PFSK-1 (cell line): ENCODE data around the gene USP46.

Source experiments
- FOXP2 ChIP-seq: optimal IDR thresholded peaks from 2 replicates; pipeline ENCODE3; 2011; ENCODE audit warnings: borderline replicate concordance, control low read depth, inconsistent platforms; ENCODE audit not compliant: insufficient read depth; ENCODE audit errors: extremely low read length, extremely low read depth
- POLR2AphosphoS5 ChIP-seq: IDR thresholded peaks from 2 replicates; pipeline ENCODE4 v1.6.1; 2012; ENCODE audit warnings: low read depth, mild to moderate bottlenecking, control low read depth, low read length, moderate library complexity
- SIN3A ChIP-seq: IDR thresholded peaks from 2 replicates; pipeline ENCODE4 v1.6.1; 2012; ENCODE audit warnings: mild to moderate bottlenecking, low read length, moderate library complexity, borderline replicate concordance; ENCODE audit not compliant: insufficient read depth
- TAF1 ChIP-seq: IDR thresholded peaks from 2 replicates; pipeline ENCODE4 v1.6.1; 2012; ENCODE audit warnings: low read length, control low read depth, borderline replicate concordance; ENCODE audit not compliant: insufficient read depth
- TF ChIP-seq, protein P1 (sequence below), 2 experiments: IDR thresholded peaks; 2 replicates each; pipeline versions ENCODE4 v1.6.1 to v1.8.0; 2011 to 2012; ENCODE audit warnings: low read depth in 2 of 2, low read length in 2 of 2, control low read depth in 1 of 2, inconsistent platforms in 1 of 2, mild to moderate bottlenecking in 1 of 2, moderate library complexity in 1 of 2; ENCODE audit not compliant: insufficient read depth in 1 of 2

Gene USP46

DNA sequence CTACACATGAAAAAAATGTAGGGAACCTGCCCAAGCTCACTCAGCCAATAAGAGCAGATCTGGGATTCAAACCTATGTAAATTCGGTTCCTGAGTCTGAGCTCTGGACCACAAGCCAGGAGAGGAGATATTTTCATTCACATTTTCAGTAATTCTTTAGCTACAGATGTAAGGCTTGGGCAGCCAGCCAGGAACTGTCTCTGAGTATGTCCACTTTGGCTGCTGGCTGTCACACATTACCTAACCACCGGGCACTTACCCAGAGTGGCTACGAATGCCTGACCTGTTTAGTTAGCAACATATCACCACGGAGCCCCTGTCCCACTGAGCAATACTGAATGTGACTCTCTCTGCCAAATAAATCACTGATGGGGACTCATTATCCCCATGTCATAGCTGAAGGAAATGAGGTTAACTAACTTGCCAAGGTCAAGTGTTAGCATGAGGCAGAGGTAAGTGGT lies 15.3 kb downstream of the USP46 start:
- TF ChIP-seq TAF1 = no peak
- TF ChIP-seq POLR2AphosphoS5 = no peak
- no peak for TF ChIP-seq FOXP2
- TF ChIP-seq, protein P1, sequence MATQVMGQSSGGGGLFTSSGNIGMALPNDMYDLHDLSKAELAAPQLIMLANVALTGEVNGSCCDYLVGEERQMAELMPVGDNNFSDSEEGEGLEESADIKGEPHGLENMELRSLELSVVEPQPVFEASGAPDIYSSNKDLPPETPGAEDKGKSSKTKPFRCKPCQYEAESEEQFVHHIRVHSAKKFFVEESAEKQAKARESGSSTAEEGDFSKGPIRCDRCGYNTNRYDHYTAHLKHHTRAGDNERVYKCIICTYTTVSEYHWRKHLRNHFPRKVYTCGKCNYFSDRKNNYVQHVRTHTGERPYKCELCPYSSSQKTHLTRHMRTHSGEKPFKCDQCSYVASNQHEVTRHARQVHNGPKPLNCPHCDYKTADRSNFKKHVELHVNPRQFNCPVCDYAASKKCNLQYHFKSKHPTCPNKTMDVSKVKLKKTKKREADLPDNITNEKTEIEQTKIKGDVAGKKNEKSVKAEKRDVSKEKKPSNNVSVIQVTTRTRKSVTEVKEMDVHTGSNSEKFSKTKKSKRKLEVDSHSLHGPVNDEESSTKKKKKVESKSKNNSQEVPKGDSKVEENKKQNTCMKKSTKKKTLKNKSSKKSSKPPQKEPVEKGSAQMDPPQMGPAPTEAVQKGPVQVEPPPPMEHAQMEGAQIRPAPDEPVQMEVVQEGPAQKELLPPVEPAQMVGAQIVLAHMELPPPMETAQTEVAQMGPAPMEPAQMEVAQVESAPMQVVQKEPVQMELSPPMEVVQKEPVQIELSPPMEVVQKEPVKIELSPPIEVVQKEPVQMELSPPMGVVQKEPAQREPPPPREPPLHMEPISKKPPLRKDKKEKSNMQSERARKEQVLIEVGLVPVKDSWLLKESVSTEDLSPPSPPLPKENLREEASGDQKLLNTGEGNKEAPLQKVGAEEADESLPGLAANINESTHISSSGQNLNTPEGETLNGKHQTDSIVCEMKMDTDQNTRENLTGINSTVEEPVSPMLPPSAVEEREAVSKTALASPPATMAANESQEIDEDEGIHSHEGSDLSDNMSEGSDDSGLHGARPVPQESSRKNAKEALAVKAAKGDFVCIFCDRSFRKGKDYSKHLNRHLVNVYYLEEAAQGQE (IDR thresholded peaks at IDR 0.05; ENCODE audit: insufficient read depth in 1 of 2, low read depth in 2 of 2, low read length in 2 of 2) = no peak
- no peak for TF ChIP-seq SIN3A

- TF ChIP-seq SIN3A (no peak), POLR2AphosphoS5 (no peak), FOXP2 (no peak), TAF1 (no peak)
- TF ChIP-seq, protein P1 (IDR thresholded peaks at IDR 0.05; ENCODE audit: insufficient read depth in 1 of 2, low read depth in 2 of 2, low read length in 2 of 2) = no peak
Measured at GRCh38 chr4:52643190-52643589, 15.9 kb downstream of the USP46 start.

DNA sequence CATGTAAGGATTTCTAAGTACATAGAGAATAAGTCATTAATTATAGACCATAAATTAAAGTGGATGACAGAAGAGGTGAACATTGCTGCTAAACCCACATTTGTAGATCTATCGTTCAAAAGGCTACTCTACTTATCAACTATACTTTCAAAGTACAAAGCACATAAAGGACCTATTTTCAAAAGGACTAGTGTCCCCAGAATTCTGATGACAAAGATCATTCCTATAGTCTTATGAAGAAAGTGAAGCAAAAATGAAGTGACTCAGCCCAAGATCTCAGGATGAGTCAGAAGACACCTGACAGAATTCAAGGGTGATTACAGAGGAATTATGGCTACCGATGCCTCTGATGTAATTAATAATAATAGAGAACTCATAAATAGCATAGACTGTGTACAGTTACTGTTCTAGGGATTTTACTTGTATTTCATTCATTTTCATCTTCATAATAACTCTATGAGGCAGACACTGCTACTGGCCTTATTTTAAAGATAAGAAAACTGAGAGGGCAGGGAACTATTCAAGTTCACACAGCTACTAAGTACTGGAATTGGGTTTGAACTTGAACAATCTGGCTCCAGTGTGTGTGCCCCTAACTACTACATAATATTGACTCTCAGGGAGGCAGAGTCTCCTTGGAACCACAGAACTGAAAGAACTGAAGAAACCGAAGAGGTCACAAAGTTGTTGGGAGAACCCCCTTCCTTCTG lies 17.1 kb downstream of the USP46 start:
- TF ChIP-seq POLR2AphosphoS5 (no peak), TAF1 (no peak)

GRCh38 chr4:52640808-52641565 lies 18.1 kb downstream of the USP46 start:
- TF ChIP-seq, protein P1 (IDR thresholded peaks at IDR 0.05; ENCODE audit: insufficient read depth in 1 of 2, low read depth in 2 of 2, low read length in 2 of 2) = no peak
- TF ChIP-seq POLR2AphosphoS5 (no peak), TAF1 (no peak), FOXP2 (no peak), SIN3A (no peak)

DNA sequence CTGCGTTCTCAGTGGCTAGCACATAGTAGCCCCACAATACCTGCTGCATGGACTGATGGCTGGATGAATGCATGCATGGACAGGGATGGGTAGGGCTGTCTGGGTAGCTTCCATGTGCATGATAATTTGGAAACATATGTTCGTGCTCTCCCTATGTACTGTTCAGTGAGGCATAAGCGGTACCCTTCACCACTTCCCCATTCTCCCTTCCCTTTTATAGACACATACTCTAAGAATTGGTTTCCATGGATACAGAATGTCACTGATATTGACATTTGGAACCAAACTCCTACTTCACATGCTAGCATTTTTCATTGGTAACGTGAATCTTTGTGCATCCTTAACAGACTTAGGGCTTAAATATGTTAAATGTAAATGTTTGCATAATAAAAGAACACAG lies 20.4 kb downstream of the USP46 start:
- TF ChIP-seq TAF1 (no peak), POLR2AphosphoS5 (no peak), FOXP2 (no peak), SIN3A (no peak)
- TF ChIP-seq, protein P1 (IDR thresholded peaks at IDR 0.05; ENCODE audit: insufficient read depth in 1 of 2, low read depth in 2 of 2, low read length in 2 of 2) = no peak
